ENCODE results near the gene POLD4.
"Not testable (repeated sequence)": the region's sequence is repeated elsewhere in the genome, so short reads cannot be mapped to it uniquely, and the experiment has no call there.

Gene POLD4

GRCh38 chr11:67351275-67352005 lies 1.9 kb downstream of the POLD4 start:
- peak; percentile 68 for DNase-seq (ENCODE audit: low spot score)

- DNase-seq (ENCODE audit: low spot score) = no peak
These were observed 3.3 kb downstream of the POLD4 start for GRCh38 chr11:67349928-67350465.

GRCh38 chr11:67349457-67349856 lies 3.9 kb downstream of the POLD4 start:
- no peak for DNase-seq (ENCODE audit: low spot score)

- no peak for DNase-seq (ENCODE audit: low spot score)
These were observed 4.3 kb downstream of the POLD4 start for GRCh38 chr11:67349036-67349435.

- no peak for DNase-seq (ENCODE audit: low spot score)
These were observed 5.2 kb downstream of the POLD4 start for GRCh38 chr11:67347964-67348749.

- no peak for DNase-seq (ENCODE audit: low spot score)
These were observed 7.2 kb downstream of the POLD4 start for GRCh38 chr11:67345920-67346819.

GRCh38 chr11:67345247-67345919 lies 8.0 kb downstream of the POLD4 start:
- no peak for DNase-seq (ENCODE audit: low spot score)

GRCh38 chr11:67344264-67344663 lies 9.1 kb downstream of the POLD4 start:
- DNase-seq (ENCODE audit: low spot score) = no peak

GRCh38 chr11:67337257-67337656 lies 16.1 kb downstream of the POLD4 start:
- DNase-seq (ENCODE audit: low spot score) = no peak

GRCh38 chr11:67332081-67332691 lies 21.2 kb downstream of the POLD4 start:
- DNase-seq (ENCODE audit: low spot score) = no peak

GRCh38 chr11:67323526-67323925 lies 29.8 kb downstream of the POLD4 start:
- no peak for DNase-seq (ENCODE audit: low spot score)

GRCh38 chr11:67322049-67322448 lies 31.3 kb downstream of the POLD4 start:
- DNase-seq (ENCODE audit: low spot score) = no peak

GRCh38 chr11:67321313-67321871 lies 32.0 kb downstream of the POLD4 start:
- no peak for DNase-seq (ENCODE audit: low spot score)

- no peak for DNase-seq (ENCODE audit: low spot score)
These were observed 32.7 kb downstream of the POLD4 start for GRCh38 chr11:67320691-67321090.

- DNase-seq (ENCODE audit: low spot score) = no peak
These were observed 33.3 kb downstream of the POLD4 start for GRCh38 chr11:67320011-67320410.

- not testable (repeated sequence) for DNase-seq (ENCODE audit: low spot score)
These were observed 34.5 kb downstream of the POLD4 start for GRCh38 chr11:67318876-67319275.

GRCh38 chr11:67317888-67318555 lies 35.3 kb downstream of the POLD4 start:
- DNase-seq (ENCODE audit: low spot score) = no peak

- peak; percentile 97 for DNase-seq (ENCODE audit: low spot score)
These were observed 36.0 kb downstream of the POLD4 start for GRCh38 chr11:67317205-67317887.

- no peak for DNase-seq (ENCODE audit: low spot score)
These were observed 36.5 kb downstream of the POLD4 start for GRCh38 chr11:67316882-67317204.

Data from pons (tissue), 1 donor.